Omental fat pad (tissue), 4 donors: Measurements from ENCODE around the gene SPANXD. TPM values are rescaled to one million over a fixed set of nuclear protein-coding genes. Genes with fewer than 3 reads are reported as not detected.

Source experiments
- ATAC-seq: fragments of 150-250 bp; one replicate; pipeline ENCODE4 v1.9.1; 2016; ENCODE audit warnings: mild to moderate bottlenecking, moderate library complexity; ENCODE audit not compliant: low FRiP score
- DNase-seq: peaks from one replicate; pipeline ENCODE4 v3.0.0-alpha.2; 2019; ENCODE audit warnings: low spot score
- CTCF ChIP-seq, 3 donors: fragments of 450-650 bp; IDR thresholded peaks; one replicate each; pipeline ENCODE4 v1.5.1; 2016 to 2017; ENCODE audit warnings: antibody characterized with exemption in 3 of 3, mild to moderate bottlenecking in 3 of 3, moderate library complexity in 2 of 3
- total RNA-seq, 4 donors: library from RNA; depleted of rRNA; stranded (reverse); fragments of >200 nt; gene quantifications; one replicate each; pipeline ENCODE4 v1.1.0, GENCODE V29; 2016

Gene SPANXD
- total RNA-seq, 4 donors from 2014 or later, result not detected

GRCh38 chrX:141673946-141674345, 24.6 kb downstream of the SPANXD start:
- no peak for DNase-seq
- ATAC-seq, result no peak
- no peak for TF ChIP-seq CTCF (IDR thresholded peaks at IDR 0.05)

GRCh38 chrX:141669689-141670088, 28.9 kb downstream of the SPANXD start:
- DNase-seq (no peak), ATAC-seq (no peak)
- no peak for TF ChIP-seq CTCF (IDR thresholded peaks at IDR 0.05)

GRCh38 chrX:141668371-141668770, 30.2 kb downstream of the SPANXD start:
- no peak for TF ChIP-seq CTCF (IDR thresholded peaks at IDR 0.05)
- DNase-seq, result no peak
- no peak for ATAC-seq

GRCh38 chrX:141662781-141663180, 35.8 kb downstream of the SPANXD start:
- TF ChIP-seq CTCF (IDR thresholded peaks at IDR 0.05), result no peak
- ATAC-seq, result no peak
- no peak for DNase-seq

GRCh38 chrX:141652286-141652685, 46.3 kb downstream of the SPANXD start:
- DNase-seq, result no peak
- no peak for ATAC-seq
- TF ChIP-seq CTCF (IDR thresholded peaks at IDR 0.05), result no peak

Other genes starting within 250 kb of the SPANXD start
- gene SPANXA1, start 114.0 kb downstream of the SPANXD start, total RNA-seq, result not detected
- not detected for gene SPANXA2, start 109.0 kb downstream of the SPANXD start, total RNA-seq
- not detected for gene MAGEC3, start 139.6 kb upstream of the SPANXD start, total RNA-seq
- not detected for gene MAGEC1, start 205.2 kb upstream of the SPANXD start, total RNA-seq